ENCODE results near the gene EML1. TPM values are rescaled to one million over a fixed set of nuclear protein-coding genes. Genes with fewer than 3 reads are reported as not detected.
"Not testable (repeated sequence)": the region's sequence is repeated elsewhere in the genome, so short reads cannot be mapped to it uniquely, and the experiment has no call there.

Gene EML1
- polyA plus RNA-seq, 1 experiment = 14.2 TPM

DNA sequence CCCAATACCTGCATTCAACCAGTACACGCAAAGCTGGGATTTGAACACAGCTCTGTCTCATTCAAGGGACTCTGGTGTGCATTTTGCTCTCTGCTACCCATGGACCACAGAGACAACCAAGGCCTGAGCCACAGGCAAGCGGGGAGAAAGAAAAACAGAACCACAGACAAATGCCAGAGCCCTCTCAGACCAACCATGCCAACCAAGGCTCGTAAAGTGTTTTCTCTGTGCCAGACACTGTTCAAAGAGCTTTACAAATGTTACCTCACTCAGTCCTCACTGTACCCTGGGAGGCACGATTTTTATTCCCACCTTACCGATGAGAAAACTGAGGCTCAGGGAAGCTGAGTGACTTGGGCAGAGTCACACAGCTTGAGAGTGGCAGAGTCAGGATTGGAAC, 32.4 kb upstream of the EML1 start:
- Histone ChIP-seq H3K4me3 (ENCODE audit: low read depth, low read length) (no peak overlapping the region), H3K36me3 (ENCODE audit: control insufficient read depth, insufficient read depth, low read length) (no peaks in the 10 kb centered on the region), H3K27me3 (ENCODE audit: control insufficient read depth, insufficient read depth, low read length) (no peaks in the 10 kb centered on the region; the same call in 1 of the 2 replicates)
- CTCF ChIA-PET = interaction anchor here (1.3 kb wide), 1 partner anchor 10 kb away, joined by 3 read pairs; no protein-coding TSS in a partner anchor
- TF ChIP-seq, protein P1, sequence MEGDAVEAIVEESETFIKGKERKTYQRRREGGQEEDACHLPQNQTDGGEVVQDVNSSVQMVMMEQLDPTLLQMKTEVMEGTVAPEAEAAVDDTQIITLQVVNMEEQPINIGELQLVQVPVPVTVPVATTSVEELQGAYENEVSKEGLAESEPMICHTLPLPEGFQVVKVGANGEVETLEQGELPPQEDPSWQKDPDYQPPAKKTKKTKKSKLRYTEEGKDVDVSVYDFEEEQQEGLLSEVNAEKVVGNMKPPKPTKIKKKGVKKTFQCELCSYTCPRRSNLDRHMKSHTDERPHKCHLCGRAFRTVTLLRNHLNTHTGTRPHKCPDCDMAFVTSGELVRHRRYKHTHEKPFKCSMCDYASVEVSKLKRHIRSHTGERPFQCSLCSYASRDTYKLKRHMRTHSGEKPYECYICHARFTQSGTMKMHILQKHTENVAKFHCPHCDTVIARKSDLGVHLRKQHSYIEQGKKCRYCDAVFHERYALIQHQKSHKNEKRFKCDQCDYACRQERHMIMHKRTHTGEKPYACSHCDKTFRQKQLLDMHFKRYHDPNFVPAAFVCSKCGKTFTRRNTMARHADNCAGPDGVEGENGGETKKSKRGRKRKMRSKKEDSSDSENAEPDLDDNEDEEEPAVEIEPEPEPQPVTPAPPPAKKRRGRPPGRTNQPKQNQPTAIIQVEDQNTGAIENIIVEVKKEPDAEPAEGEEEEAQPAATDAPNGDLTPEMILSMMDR (IDR thresholded peaks at IDR 0.05; ENCODE audit: insufficient read depth, low read depth, low read length) = no peak
- POLR2A ChIA-PET = no interaction called here
- no peak for DNase-seq (ENCODE audit: low read depth)

DNA sequence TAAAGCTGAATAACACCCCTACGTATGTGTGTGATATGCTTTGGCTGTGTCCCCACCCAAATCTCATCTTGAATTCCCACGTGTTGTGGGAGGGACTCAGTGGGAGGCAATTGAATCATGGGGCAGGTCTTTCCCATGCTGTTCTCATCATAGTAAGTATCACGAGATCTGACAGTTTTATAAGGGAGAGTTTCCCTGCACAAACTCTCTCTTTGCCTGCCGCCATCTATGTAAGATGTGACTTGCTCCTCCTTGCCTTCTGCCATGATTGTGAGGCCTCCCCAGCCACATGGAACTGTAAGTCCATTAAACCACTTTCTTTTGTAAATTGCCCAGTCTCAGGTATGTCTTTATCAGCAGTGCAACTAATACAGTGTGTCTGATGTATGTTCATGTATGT, 30.3 kb upstream of the EML1 start:
- DNase-seq (ENCODE audit: low read depth); CTCF ChIA-PET: not testable (repeated sequence)

DNA sequence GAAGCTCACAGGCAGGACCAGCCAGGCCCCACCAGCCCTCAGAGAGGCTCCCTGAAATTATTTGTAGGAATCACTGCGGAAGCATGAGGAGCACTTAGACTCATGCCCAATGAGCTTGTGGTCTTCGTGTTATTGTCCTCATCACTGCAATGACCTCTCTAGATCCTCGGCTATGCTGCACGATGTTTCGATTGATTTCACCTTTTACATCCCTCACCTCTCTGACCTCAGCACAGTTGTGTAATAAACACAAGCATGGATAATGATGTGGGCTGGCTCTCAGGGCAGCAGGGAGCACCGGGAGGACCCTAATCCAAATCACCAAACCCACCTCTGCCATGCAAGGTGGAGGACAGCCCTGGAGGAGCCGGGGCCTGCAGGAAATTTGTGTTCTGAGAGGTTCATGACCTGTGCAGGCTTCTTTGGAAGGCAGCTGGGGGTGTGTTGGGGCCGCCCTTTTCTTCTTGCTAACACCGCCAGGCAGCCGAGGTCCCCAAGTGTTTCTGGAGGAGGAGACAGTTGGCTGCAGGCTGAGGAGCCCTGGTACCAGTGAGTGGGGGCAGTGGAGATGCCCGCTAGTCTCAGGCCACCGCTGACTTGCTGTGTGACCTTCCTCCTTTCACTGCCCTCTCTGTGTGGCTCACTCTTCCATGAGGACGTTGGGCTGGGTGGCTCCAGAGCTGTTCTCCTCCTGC, 29.5 kb upstream of the EML1 start:
- POLR2A ChIA-PET = no interaction called here

More for the DNA sequence above, 30.3 kb upstream of the EML1 start:
- H3K36me3 ChIP-seq (ENCODE audit: control insufficient read depth, insufficient read depth, low read length); POLR2A ChIA-PET; H3K4me3 ChIP-seq (ENCODE audit: low read depth, low read length); H3K27me3 ChIP-seq (ENCODE audit: control insufficient read depth, insufficient read depth, low read length): not testable (repeated sequence)

DNA sequence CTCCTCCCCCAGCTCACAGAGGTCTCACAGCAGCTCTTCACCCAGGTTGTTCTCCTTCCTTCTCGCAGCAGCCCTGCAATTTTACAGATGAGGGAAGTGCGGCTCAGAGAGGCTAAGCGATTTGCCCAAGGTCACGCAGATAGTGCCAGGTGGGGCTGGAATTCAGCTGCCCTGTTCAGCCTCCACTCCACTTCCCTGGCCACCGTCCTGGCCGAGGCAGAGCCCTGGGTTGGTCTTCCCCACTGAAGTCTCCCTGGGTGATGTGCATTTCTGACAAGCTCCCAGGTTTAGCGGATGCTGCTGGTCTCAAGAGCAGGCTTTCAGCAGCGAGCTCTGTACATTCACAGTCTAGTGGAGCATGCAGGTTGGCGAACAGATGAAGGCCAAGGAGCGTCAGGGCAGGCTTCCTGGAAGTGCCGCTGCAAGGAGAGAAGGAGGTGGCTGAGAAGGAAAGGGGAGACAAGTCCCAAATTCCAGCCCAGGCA, 28.9 kb upstream of the EML1 start:
- Histone ChIP-seq H3K36me3 (ENCODE audit: control insufficient read depth, insufficient read depth, low read length) (no peaks in the 10 kb centered on the region), H3K4me3 (ENCODE audit: low read depth, low read length) (no peak overlapping the region), H3K27me3 (ENCODE audit: control insufficient read depth, insufficient read depth, low read length) (no peaks in the 10 kb centered on the region; the same call in none of the 2 replicates)
- no peak for DNase-seq (ENCODE audit: low read depth)
- ChIA-PET CTCF (interaction anchor here (0.6 to 0.9 kb wide), 2 partner anchors 12 to 28 kb away, joined by 3 to 4 read pairs; no protein-coding TSS in a partner anchor), POLR2A (no interaction called here)
- TF ChIP-seq, protein P1 (IDR thresholded peaks at IDR 0.05; ENCODE audit: insufficient read depth, low read depth, low read length) = no peak

More for the DNA sequence above, 29.5 kb upstream of the EML1 start:
- no peaks in the 10 kb centered on the region; the same call in 1 of the 2 replicates for H3K27me3 ChIP-seq (ENCODE audit: control insufficient read depth, insufficient read depth, low read length)
- CTCF ChIA-PET = interaction anchor here (0.6 to 0.9 kb wide), 2 partner anchors 11 to 28 kb away, joined by 3 to 4 read pairs; no protein-coding TSS in a partner anchor
- no peak for DNase-seq (ENCODE audit: low read depth)
- no peaks in the 10 kb centered on the region for H3K36me3 ChIP-seq (ENCODE audit: control insufficient read depth, insufficient read depth, low read length)
- no peak overlapping the region for H3K4me3 ChIP-seq (ENCODE audit: low read depth, low read length)
- TF ChIP-seq, protein P1 (IDR thresholded peaks at IDR 0.05; ENCODE audit: insufficient read depth, low read depth, low read length) = no peak

DNA sequence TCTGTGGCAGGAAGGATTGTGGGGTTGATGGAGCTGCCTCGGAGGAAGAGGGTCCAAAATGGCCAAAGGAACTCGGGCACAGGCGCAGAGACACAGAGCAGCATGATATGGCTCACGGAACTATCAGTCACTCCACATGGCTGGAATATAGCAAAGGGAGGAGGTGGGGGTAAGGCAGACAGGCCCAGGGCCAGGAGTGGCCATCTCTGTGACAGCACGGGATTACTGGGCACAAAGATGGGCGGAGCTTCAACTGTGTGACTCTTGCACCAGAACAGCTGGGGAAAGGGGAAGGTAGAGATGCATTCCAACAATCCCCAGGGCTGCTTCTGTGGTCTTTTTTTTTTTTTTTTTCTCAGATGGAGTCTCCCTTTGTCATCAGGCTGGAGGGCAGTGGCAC, 24.8 kb upstream of the EML1 start:
- Histone ChIP-seq H3K36me3 (ENCODE audit: control insufficient read depth, insufficient read depth, low read length) (no peaks in the 10 kb centered on the region), H3K27me3 (ENCODE audit: control insufficient read depth, insufficient read depth, low read length) (no peaks in the 10 kb centered on the region; the same call in none of the 2 replicates), H3K4me3 (ENCODE audit: low read depth, low read length) (no peak overlapping the region)
- no peak for DNase-seq (ENCODE audit: low read depth)
- POLR2A ChIA-PET = no interaction called here
- CTCF ChIA-PET = no interaction called here
- TF ChIP-seq, protein P1 (IDR thresholded peaks at IDR 0.05; ENCODE audit: insufficient read depth, low read depth, low read length) = no peak
